K562 (cell line): ENCODE data around the gene TRAPPC8. TPM values are rescaled to one million over a fixed set of nuclear protein-coding genes. Genes with fewer than 3 reads are reported as not detected.

ENCODE experiments used
- ATAC-seq: fragments of 200-7000 bp; cut with Tn5 transposase; 3 replicates; pipeline ENCODE4 v1.9.1; 2020; ENCODE audit warnings: moderate library complexity
- BruUV-seq: library from RNA; stranded (reverse); fragments of 400-500 nt; replicated peaks from 2 replicates; lab custom pipeline; 2021; lab: Mats Ljungman, UMichigan
- CTCF ChIA-PET: fragments of 300-600 bp; formaldehyde crosslinking; extraction: SDS; loops from one replicate; lab custom pipeline; 2021; ENCODE audit warnings: low intra/inter-chr PET ratio; lab: Yijun Ruan, JAX
- POLR2A ChIA-PET: fragments of 300-600, 350-650 bp; sonication (Branson Sonifier 250); formaldehyde crosslinking; extraction: SDS; loops from one replicate; lab custom pipeline; 2021; ENCODE audit warnings: antibody characterized with exemption, inconsistent platforms; lab: Yijun Ruan, JAX
- DNase-seq, 4 experiments: peaks; one replicate each; pipeline versions ENCODE4 v3.0.0 to v3.0.0-alpha.2; 2011 to 2018; ENCODE audit warnings: low spot score in 3 of 4, mixed read lengths in 3 of 4; ENCODE audit errors: extremely low read depth in 1 of 4
- FAIRE-seq: peaks from 2 replicates; lab custom pipeline; 2011; peaks lifted over from hg19 to GRCh38; lab: Jason Lieb, UNC
- H2AFZ ChIP-seq: 2 replicates; pipeline ENCODE4 v1.6.0; 2011; ENCODE audit warnings: low read depth, low read length, control low read depth, inconsistent platforms
- H3K27ac ChIP-seq: fragments of 200-600 bp; 3 replicates; pipeline ENCODE4 v1.8.0; 2011; ENCODE audit warnings: low read depth, mild to moderate bottlenecking, control low read depth, inconsistent platforms, low read length, moderate library complexity, mixed read lengths; ENCODE audit errors: extremely low read depth
- H3K27me3 ChIP-seq, 2 experiments: fragments of 300-600 bp in 1 of 2; 2 replicates in 1 of 2; 3 replicates in 1 of 2; pipeline versions ENCODE4 v1.6.0 to v1.8.0; 2011; ENCODE audit warnings: inconsistent platforms in 2 of 2, low read length in 2 of 2, mild to moderate bottlenecking in 1 of 2, mixed read lengths in 1 of 2, moderate library complexity in 1 of 2; ENCODE audit not compliant: control insufficient read depth in 2 of 2, insufficient read depth in 2 of 2
- H3K36me3 ChIP-seq: fragments of 300-600 bp; 3 replicates; pipeline ENCODE4 v1.8.0; 2011; ENCODE audit warnings: mild to moderate bottlenecking, low read length, inconsistent platforms; ENCODE audit not compliant: control insufficient read depth, insufficient read depth
- H3K4me1 ChIP-seq, 2 experiments: fragments of 200-600 bp in 1 of 2; replicated peaks in 1 of 2; 2 replicates in 1 of 2; 3 replicates in 1 of 2; pipeline versions ENCODE4 v1.5.1 to v1.8.0; 2011; ENCODE audit warnings: inconsistent platforms in 2 of 2, low read length in 2 of 2, mild to moderate bottlenecking in 1 of 2, mixed read lengths in 1 of 2, moderate library complexity in 1 of 2; ENCODE audit not compliant: control insufficient read depth in 2 of 2, insufficient read depth in 2 of 2
- H3K4me2 ChIP-seq: 2 replicates; pipeline ENCODE4 v1.6.1; 2011; ENCODE audit warnings: low read length, control low read depth, inconsistent platforms, mixed read lengths; ENCODE audit not compliant: insufficient read depth
- H3K4me3 ChIP-seq: fragments of 200-600 bp; sonication (generic), shearing (Covaris generic); 2 replicates; pipeline ENCODE4 v1.5.1; 2016; ENCODE audit warnings: control low read depth, inconsistent platforms
- H3K79me2 ChIP-seq: fragments of 200-600 bp; 3 replicates; pipeline ENCODE4 v1.8.0; 2011; ENCODE audit warnings: low read length, inconsistent platforms; ENCODE audit not compliant: control insufficient read depth, insufficient read depth
- H3K9ac ChIP-seq, 2 experiments: 2 replicates each; pipeline versions ENCODE4 v1.6.0 to v1.6.1; 2011; ENCODE audit warnings: low read depth in 2 of 2, low read length in 2 of 2, control low read depth in 1 of 2, inconsistent platforms in 1 of 2, mild to moderate bottlenecking in 1 of 2, mixed read lengths in 1 of 2; ENCODE audit not compliant: insufficient read depth in 1 of 2
- H3K9me1 ChIP-seq: one replicate; pipeline ENCODE4 v1.6.0; 2011; ENCODE audit warnings: inconsistent platforms, mild to moderate bottlenecking, low read length, moderate library complexity; ENCODE audit not compliant: control insufficient read depth, insufficient read depth
- H3K9me3 ChIP-seq: replicated peaks from 2 replicates; pipeline ENCODE4 v1.5.1; 2011; ENCODE audit warnings: low read depth, low read length, inconsistent platforms; ENCODE audit not compliant: control insufficient read depth, insufficient read depth
- H4K20me1 ChIP-seq: replicated peaks from 2 replicates; pipeline ENCODE4 v1.6.1; 2011; ENCODE audit warnings: low read length, inconsistent platforms, mixed read lengths; ENCODE audit not compliant: control insufficient read depth, insufficient read depth
- WGBS: fragments of 100-300 bp; shearing (Covaris generic); methylation state at CpG from one replicate; pipeline ENCODE4 v1.1.6; 2016; ENCODE audit warnings: low coverage, mixed read lengths; ENCODE audit not compliant: insufficient coverage; ENCODE audit errors: missing lambda C conversion rate; 5-methylcytosine and 5-hydroxymethylcytosine counted together
- in situ Hi-C: fragments of 300-500 bp; cut with MboI; formaldehyde crosslinking; loops from 4 replicates; pipeline ENCODE4 v1.15.0; 2018; ENCODE audit warnings: inconsistent platforms, mixed read lengths
- intact Hi-C: fragments of 100-400 bp; cut with micrococcal nuclease; formaldehyde crosslinking; loops from 2 replicates; pipeline ENCODE4 v1.14.2; 2022
- polyA plus RNA-seq, 8 experiments: library from polyadenylated mRNA; depleted of rRNA in 4 of 8; stranded (reverse) in 5 of 8; unstranded in 3 of 8; fragments of >200 nt; fragmentation: Nextera tagmentation in 2 of 8; fragmentation: Illumina TruSeq in 1 of 8; extraction: Ambion mirVana in 2 of 8; extraction: Trizol in 1 of 8; gene quantifications; 2 replicates each; pipeline versions ENCODE4 v1.2.1 to v1.2.3, GENCODE V29; 2011 to 2014; ENCODE audit warnings: inconsistent platforms in 1 of 8, missing spikeins in 1 of 8
- total RNA-seq, 7 experiments: library from RNA; depleted of rRNA in 6 of 7; stranded (reverse); fragments of >200 nt in 6 of 7; fragmentation: Illumina TruSeq in 2 of 7; extraction: Trizol in 2 of 7; gene quantifications; 2 replicates each; pipeline versions ENCODE4 v1.2.1 to v1.2.3, GENCODE V29; 2011 to 2021; ENCODE audit warnings: low replicate concordance in 1 of 7
- TF ChIP-seq, protein P1 (sequence below), 3 experiments: IDR thresholded peaks in 2 of 3; conservative IDR thresholded peaks in 1 of 3; 2 replicates each; pipeline ENCODE4 v1.5.1; 2011 to 2012; ENCODE audit warnings: low read length in 3 of 3, mild to moderate bottlenecking in 3 of 3, control low read depth in 2 of 3, improper control_type of control experiment in 1 of 3, inconsistent platforms in 1 of 3, low read depth in 1 of 3, mixed read lengths in 1 of 3, moderate library complexity in 1 of 3; ENCODE audit not compliant: insufficient read depth in 2 of 3
- TF ChIP-seq, protein P2 (sequence below): fragments of 250-450 bp; sonication (Bioruptor Pico); IDR thresholded peaks from 2 replicates; pipeline ENCODE4 v1.5.0; 2020; ENCODE audit warnings: mild to moderate bottlenecking

The TRAPPC8 gene
- total and polyA plus RNA-seq, 9 of the 15 experiments (the other 6 are each of a cell fraction or from before 2014, with no cell fraction given): 20.1 to 111 (median 35.6) TPM

DNA sequence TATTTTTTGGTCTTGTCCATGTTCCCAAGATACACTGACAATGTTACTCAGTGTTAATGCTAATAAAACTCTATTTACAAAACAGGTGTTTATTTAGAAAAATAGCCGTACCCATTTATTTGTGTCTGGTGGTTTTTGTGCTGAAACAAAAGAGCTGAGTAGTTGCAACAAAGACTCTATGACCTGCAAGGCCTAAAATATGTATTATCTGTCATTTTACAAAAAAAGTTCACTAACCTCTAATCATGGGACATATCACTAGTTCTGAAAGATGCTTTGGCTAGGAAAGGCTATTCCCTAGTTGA, 123.1 kb downstream of the TRAPPC8 start:
- no peaks in the 10 kb centered on the region for H3K79me2 ChIP-seq
- POLR2A ChIA-PET: no interaction called here
- no peaks in the 10 kb centered on the region for H4K20me1 ChIP-seq
- H3K27ac ChIP-seq: no peak overlapping the region
- no peak overlapping the region for H3K4me3 ChIP-seq
- H2AFZ ChIP-seq: no peak overlapping the region
- in situ Hi-C loops: loop anchor here (10.0 kb wide), 1 partner anchor 265 kb away; no protein-coding TSS in a partner anchor
- no peak for FAIRE-seq
- intact Hi-C loops: loop anchor here (1.0 to 10.0 kb wide), 6 partner anchors 79 to 398 kb away; no protein-coding TSS in a partner anchor
- no TSS peak for BruUV-seq
- H3K4me1 ChIP-seq: peaks cover 0 to 5% of the 10 kb centered on the region in 2 experiments; a peak in 3 of 5 replicates
- H3K9ac ChIP-seq: no peak overlapping the region
- H3K9me1 ChIP-seq: no peaks in the 10 kb centered on the region
- no peak overlapping the region for H3K4me2 ChIP-seq
- ATAC-seq: no peak
- H3K9me3 ChIP-seq: no peaks in the 10 kb centered on the region; the same call in 1 of the 2 replicates
- H3K36me3 ChIP-seq: no peaks in the 10 kb centered on the region
- 47% methylated on average over 1 of the region's 1 CpG for WGBS
- CTCF ChIA-PET: interaction anchor here (0.8 to 2.8 kb wide), 4 partner anchors 77 to 821 kb away, joined by 4 to 13 read pairs (median 7); no protein-coding TSS in a partner anchor
- no peaks in the 10 kb centered on the region for H3K27me3 ChIP-seq
- TF ChIP-seq, protein P1, sequence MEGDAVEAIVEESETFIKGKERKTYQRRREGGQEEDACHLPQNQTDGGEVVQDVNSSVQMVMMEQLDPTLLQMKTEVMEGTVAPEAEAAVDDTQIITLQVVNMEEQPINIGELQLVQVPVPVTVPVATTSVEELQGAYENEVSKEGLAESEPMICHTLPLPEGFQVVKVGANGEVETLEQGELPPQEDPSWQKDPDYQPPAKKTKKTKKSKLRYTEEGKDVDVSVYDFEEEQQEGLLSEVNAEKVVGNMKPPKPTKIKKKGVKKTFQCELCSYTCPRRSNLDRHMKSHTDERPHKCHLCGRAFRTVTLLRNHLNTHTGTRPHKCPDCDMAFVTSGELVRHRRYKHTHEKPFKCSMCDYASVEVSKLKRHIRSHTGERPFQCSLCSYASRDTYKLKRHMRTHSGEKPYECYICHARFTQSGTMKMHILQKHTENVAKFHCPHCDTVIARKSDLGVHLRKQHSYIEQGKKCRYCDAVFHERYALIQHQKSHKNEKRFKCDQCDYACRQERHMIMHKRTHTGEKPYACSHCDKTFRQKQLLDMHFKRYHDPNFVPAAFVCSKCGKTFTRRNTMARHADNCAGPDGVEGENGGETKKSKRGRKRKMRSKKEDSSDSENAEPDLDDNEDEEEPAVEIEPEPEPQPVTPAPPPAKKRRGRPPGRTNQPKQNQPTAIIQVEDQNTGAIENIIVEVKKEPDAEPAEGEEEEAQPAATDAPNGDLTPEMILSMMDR (IDR thresholded peaks at IDR 0.05 in 2 of 3, conservative IDR thresholded peaks at IDR 0.05 in 1 of 3; ENCODE audit: insufficient read depth in 2 of 3, low read depth in 1 of 3, low read length in 3 of 3): 0 out of 6 replicates have a peak, but pooled peaks of 1 of the 3 experiments have one; percentile 2
- TF ChIP-seq, protein P2, sequence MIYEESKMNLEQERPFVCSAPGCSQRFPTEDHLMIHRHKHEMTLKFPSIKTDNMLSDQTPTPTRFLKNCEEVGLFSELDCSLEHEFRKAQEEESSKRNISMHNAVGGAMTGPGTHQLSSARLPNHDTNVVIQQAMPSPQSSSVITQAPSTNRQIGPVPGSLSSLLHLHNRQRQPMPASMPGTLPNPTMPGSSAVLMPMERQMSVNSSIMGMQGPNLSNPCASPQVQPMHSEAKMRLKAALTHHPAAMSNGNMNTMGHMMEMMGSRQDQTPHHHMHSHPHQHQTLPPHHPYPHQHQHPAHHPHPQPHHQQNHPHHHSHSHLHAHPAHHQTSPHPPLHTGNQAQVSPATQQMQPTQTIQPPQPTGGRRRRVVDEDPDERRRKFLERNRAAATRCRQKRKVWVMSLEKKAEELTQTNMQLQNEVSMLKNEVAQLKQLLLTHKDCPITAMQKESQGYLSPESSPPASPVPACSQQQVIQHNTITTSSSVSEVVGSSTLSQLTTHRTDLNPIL (CRISPR knock-in tag): no peak
- no peak for DNase-seq
